AG04450 (cell line): Measurements from ENCODE around the gene OLFM4. TPM values are rescaled to one million over a fixed set of nuclear protein-coding genes. Genes with fewer than 3 reads are reported as not detected.

Experiments used
- CTCF ChIA-PET: fragments of 300-600, 350-600 bp; formaldehyde crosslinking; extraction: SDS; loops from one replicate; lab custom pipeline; 2022; ENCODE audit warnings: antibody characterized with exemption, inconsistent platforms; lab: Charles Lee
- POLR2A ChIA-PET: fragments of 350-600 bp; formaldehyde crosslinking; extraction: SDS; loops from one replicate; lab custom pipeline; 2021; ENCODE audit warnings: antibody characterized with exemption, inconsistent platforms; lab: Yijun Ruan, JAX
- DNase-seq: peaks from one replicate; pipeline ENCODE4 v3.0.0-alpha.2; 2011; ENCODE audit warnings: low read depth, low spot score
- H3K27ac ChIP-seq: one replicate; pipeline ENCODE4 v1.5.1; 2012; ENCODE audit warnings: low read depth, low read length, control low read depth
- H3K27me3 ChIP-seq: one replicate; pipeline ENCODE4 v1.6.0; 2012; ENCODE audit warnings: low read length; ENCODE audit not compliant: control insufficient read depth, insufficient read depth
- H3K4me3 ChIP-seq: 2 replicates; pipeline ENCODE4 v1.5.1; 2011; ENCODE audit warnings: mild to moderate bottlenecking, low read depth, low read length, control low read depth
- H3K9me3 ChIP-seq: 2 replicates; pipeline ENCODE4 v1.5.1; 2012; ENCODE audit warnings: low read length; ENCODE audit not compliant: control insufficient read depth, insufficient read depth
- CTCF ChIP-seq: IDR thresholded peaks from 2 replicates; pipeline ENCODE4 v1.5.1; 2011; ENCODE audit warnings: low read depth, low read length, control low read depth, inconsistent platforms
- polyA plus RNA-seq: library from polyadenylated mRNA; depleted of rRNA; stranded (reverse); fragments of >200 nt; gene quantifications from 2 replicates; pipeline ENCODE4 v1.2.3, GENCODE V29; 2011

Gene OLFM4
- polyA plus RNA-seq, 1 experiment: not detected

- Histone ChIP-seq H3K27me3 (no peaks in the 10 kb centered on the region), H3K27ac (no peak overlapping the region), H3K4me3 (no peak overlapping the region), H3K9me3 (no peaks in the 10 kb centered on the region; the same call in 1 of the 2 replicates)
- DNase-seq: no peak
- ChIA-PET POLR2A (no interaction called here), CTCF (no interaction called here)
- TF ChIP-seq CTCF: no peak
These were observed 13.4 kb downstream of the OLFM4 start for GRCh38 chr13:53041968-53042516.

- DNase-seq: no peak
- no peaks in the 10 kb centered on the region for H3K27me3 ChIP-seq
- H3K27ac ChIP-seq: no peak overlapping the region
- ChIA-PET POLR2A (no interaction called here), CTCF (no interaction called here)
- H3K4me3 ChIP-seq: no peak overlapping the region
- TF ChIP-seq CTCF: no peak
- no peaks in the 10 kb centered on the region; the same call in 1 of the 2 replicates for H3K9me3 ChIP-seq
These were observed 14.3 kb downstream of the OLFM4 start for GRCh38 chr13:53042877-53043276.

- POLR2A ChIA-PET: no interaction called here
- no peak for DNase-seq
- Histone ChIP-seq H3K27ac (no peak overlapping the region), H3K4me3 (no peak overlapping the region), H3K9me3 (no peaks in the 10 kb centered on the region; the same call in 1 of the 2 replicates), H3K27me3 (no peaks in the 10 kb centered on the region)
- no peak for TF ChIP-seq CTCF
- CTCF ChIA-PET: no interaction called here
These were observed 14.8 kb downstream of the OLFM4 start for GRCh38 chr13:53043398-53043797.

- CTCF ChIA-PET: no interaction called here
- TF ChIP-seq CTCF: no peak
- Histone ChIP-seq H3K9me3 (no peaks in the 10 kb centered on the region; the same call in 1 of the 2 replicates), H3K27me3 (no peaks in the 10 kb centered on the region), H3K4me3 (no peak overlapping the region), H3K27ac (no peak overlapping the region)
- no peak for DNase-seq
- POLR2A ChIA-PET: no interaction called here
These were observed 16.6 kb downstream of the OLFM4 start for GRCh38 chr13:53045189-53045588.

GRCh38 chr13:53048880-53049279 lies 20.3 kb downstream of the OLFM4 start:
- Histone ChIP-seq H3K4me3 (no peak overlapping the region), H3K9me3 (no peaks in the 10 kb centered on the region), H3K27me3 (no peaks in the 10 kb centered on the region), H3K27ac (no peak overlapping the region)
- ChIA-PET CTCF (no interaction called here), POLR2A (no interaction called here)
- no peak for DNase-seq
- no peak for TF ChIP-seq CTCF
